Neutrophil (primary cell): ENCODE measurements around the gene IFITM1.

Experiments
- H3K27ac ChIP-seq: fragments of 200-600 bp; sonication (generic); 2 replicates; pipeline ENCODE4 v1.5.1; 2016; ENCODE audit warnings: mild to moderate bottlenecking, moderate library complexity
- H3K27me3 ChIP-seq: fragments of 200-600 bp; sonication (generic); 2 replicates; pipeline ENCODE4 v1.6.0; 2016; ENCODE audit warnings: mild to moderate bottlenecking
- H3K36me3 ChIP-seq: fragments of 200-600 bp; sonication (generic); 2 replicates; pipeline ENCODE4 v1.5.1; 2017
- H3K4me1 ChIP-seq, 2 experiments: fragments of 200-600 bp in 1 of 2; sonication (generic) in 1 of 2; 1 replicate in 1 of 2; 2 replicates in 1 of 2; pipeline versions ENCODE4 v1.5.1 to v1.6.1; 2013 to 2016; ENCODE audit warnings: low read depth in 1 of 2, low read length in 1 of 2, mild to moderate bottlenecking in 1 of 2, moderate library complexity in 1 of 2; ENCODE audit not compliant: control insufficient read depth in 1 of 2, insufficient read depth in 1 of 2
- H3K4me3 ChIP-seq, 2 experiments: fragments of 200-600 bp in 1 of 2; sonication (generic) in 1 of 2; 1 replicate in 1 of 2; 2 replicates in 1 of 2; pipeline ENCODE4 v1.5.1; 2013 to 2016; ENCODE audit warnings: low read depth in 1 of 2, low read length in 1 of 2, mild to moderate bottlenecking in 1 of 2, moderate library complexity in 1 of 2
- H3K9me3 ChIP-seq: fragments of 200-600 bp; sonication (generic); 2 replicates; pipeline ENCODE4 v1.5.1; 2016
- CTCF ChIP-seq: fragments of 200-600 bp; sonication (generic); IDR thresholded peaks from 2 replicates; pipeline ENCODE4 v1.5.1; 2016; ENCODE audit warnings: antibody characterized with exemption

Gene IFITM1

GRCh38 chr11:288478-289397, 25.1 kb upstream of the IFITM1 start, which contains the start of gene PGGHG:
Gene PGGHG, plus strand, starts transcription at chr11:289126. Its CDS starts 691 bp downstream, at chr11:289817.
- H3K9me3 ChIP-seq: no peaks in the 10 kb centered on the region
- peaks cover 27 to 37% of the 10 kb centered on the region in 2 experiments for H3K4me1 ChIP-seq
- H3K27ac ChIP-seq: peak within 1 kb of the TSS; percentile 86
- peaks cover 67% of the 10 kb centered on the region for H3K27me3 ChIP-seq
- H3K36me3 ChIP-seq: peaks cover 48% of the 10 kb centered on the region
- H3K4me3 ChIP-seq: peak within 1 kb of the TSS; percentile 87 to 98
- peak; percentile 38 for TF ChIP-seq CTCF

GRCh38 chr11:289398-289711, 24.5 kb upstream of the IFITM1 start:
- H3K27me3 ChIP-seq: peaks cover 61% of the 10 kb centered on the region
- peak overlapping the region; percentile 71 to 87 for H3K4me3 ChIP-seq
- peaks cover 21 to 34% of the 10 kb centered on the region in 2 experiments for H3K4me1 ChIP-seq
- TF ChIP-seq CTCF: no peak
- H3K36me3 ChIP-seq: peaks cover 48% of the 10 kb centered on the region
- H3K9me3 ChIP-seq: no peaks in the 10 kb centered on the region
- peak overlapping the region; percentile 86 for H3K27ac ChIP-seq

GRCh38 chr11:289712-290620, 23.9 kb upstream of the IFITM1 start:
- no peak for TF ChIP-seq CTCF
- H3K27ac ChIP-seq: peak overlapping the region; percentile 86
- peak overlapping the region; percentile 71 to 87 for H3K4me3 ChIP-seq
- H3K36me3 ChIP-seq: peaks cover 48% of the 10 kb centered on the region
- H3K9me3 ChIP-seq: no peaks in the 10 kb centered on the region
- peaks cover 19 to 34% of the 10 kb centered on the region in 2 experiments for H3K4me1 ChIP-seq
- H3K27me3 ChIP-seq: peaks cover 56% of the 10 kb centered on the region

GRCh38 chr11:290621-291231, 23.1 kb upstream of the IFITM1 start:
- peaks cover 19 to 34% of the 10 kb centered on the region in 2 experiments for H3K4me1 ChIP-seq
- H3K4me3 ChIP-seq: peak overlapping the region; percentile 71 to 87
- peaks cover 41% of the 10 kb centered on the region for H3K36me3 ChIP-seq
- no peaks in the 10 kb centered on the region for H3K9me3 ChIP-seq
- TF ChIP-seq CTCF: no peak
- peaks cover 49% of the 10 kb centered on the region for H3K27me3 ChIP-seq
- no peak overlapping the region for H3K27ac ChIP-seq
